ENCODE measurements around the gene NAGA. TPM values are rescaled to one million over a fixed set of nuclear protein-coding genes. Genes with fewer than 3 reads are reported as not detected.
"Not testable (repeated sequence)": the region's sequence is repeated elsewhere in the genome, so short reads cannot be mapped to it uniquely, and the experiment has no call there.

NAGA gene
- polyA plus RNA-seq: 10 to 100 TPM in 1 of 2 donors, 1 to 10 TPM in 1; 6.9 to 12.3 TPM

DNA sequence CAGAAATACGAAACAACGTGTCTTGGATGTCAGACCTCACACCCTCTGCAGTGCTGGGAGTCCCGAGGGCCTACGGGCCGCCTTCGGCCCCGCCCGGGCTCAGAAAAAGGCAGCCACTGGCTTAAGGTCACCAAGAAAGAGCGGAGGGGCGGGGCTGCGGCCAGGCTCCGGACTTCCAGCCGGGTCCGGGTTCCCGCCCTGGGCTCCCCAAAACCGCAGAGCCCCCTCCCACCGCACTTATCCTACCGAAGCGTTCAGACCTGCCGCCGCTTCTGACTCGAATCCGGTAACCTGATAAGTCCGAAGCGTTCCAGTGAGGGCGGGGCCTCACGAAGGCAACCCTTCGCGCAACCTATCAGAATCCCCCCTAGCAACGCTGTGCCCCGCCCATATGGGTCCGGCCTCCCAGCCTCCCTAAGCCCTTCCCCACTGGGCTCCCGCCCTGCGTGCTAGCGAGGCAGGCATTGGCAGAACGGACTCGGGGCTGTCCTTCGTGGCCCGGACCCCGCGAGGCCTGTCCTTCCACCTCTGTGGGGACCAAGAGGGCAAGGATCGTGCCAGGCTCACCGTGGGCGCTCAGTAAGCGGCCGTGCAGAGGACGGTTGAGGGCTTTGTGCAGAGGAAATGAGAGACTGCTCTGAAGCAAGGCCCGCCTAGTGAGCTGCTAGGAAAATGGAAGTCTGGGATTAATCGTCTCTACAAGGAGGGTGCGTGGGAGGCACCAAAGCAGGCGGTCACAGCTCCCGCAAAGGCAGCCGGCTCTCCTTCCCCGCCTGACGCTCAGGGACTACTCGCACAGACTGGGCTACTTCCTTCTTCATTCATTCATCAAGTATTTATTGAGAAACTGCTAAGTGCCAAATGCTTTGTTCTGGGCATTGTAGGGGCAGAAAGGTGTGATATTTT, at the start of gene NAGA:
Gene NAGA (minus strand): TSS at position 296 of the 906 bp plus-strand sequence. CDS start 515 bp downstream, outside the sequence.
- Histone ChIP-seq H3K4me3 (ENCODE audit: low read depth in 1 of 2, low read length in 2 of 2) (peak within 1 kb of the TSS; percentile 61 to 62), H3K9me3 (ENCODE audit: control insufficient read depth in 2 of 2, insufficient read depth in 1 of 2, low read depth in 1 of 2, low read length in 1 of 2) (no peaks in the 10 kb centered on the region), H3K27ac (ENCODE audit: low read depth in 2 of 2, low read length in 1 of 2) (peak within 1 kb of the TSS; percentile 94 to 95), H3K36me3 (ENCODE audit: control insufficient read depth in 2 of 2, insufficient read depth in 2 of 2, low read length in 1 of 2) (peaks cover under 1 to 21% of the 10 kb centered on the region in 2 donors), H3K27me3 (ENCODE audit: control insufficient read depth in 1 of 2, insufficient read depth in 2 of 2, low read length in 2 of 2) (no peaks in the 10 kb centered on the region), H3K4me1 (ENCODE audit: control insufficient read depth in 2 of 2, insufficient read depth in 2 of 2, low read length in 1 of 2) (peaks cover 4 to 13% of the 10 kb centered on the region in 2 donors)
- WGBS, 2 donors: 0% methylated on average over 56 of the region's 56 CpGs

DNA sequence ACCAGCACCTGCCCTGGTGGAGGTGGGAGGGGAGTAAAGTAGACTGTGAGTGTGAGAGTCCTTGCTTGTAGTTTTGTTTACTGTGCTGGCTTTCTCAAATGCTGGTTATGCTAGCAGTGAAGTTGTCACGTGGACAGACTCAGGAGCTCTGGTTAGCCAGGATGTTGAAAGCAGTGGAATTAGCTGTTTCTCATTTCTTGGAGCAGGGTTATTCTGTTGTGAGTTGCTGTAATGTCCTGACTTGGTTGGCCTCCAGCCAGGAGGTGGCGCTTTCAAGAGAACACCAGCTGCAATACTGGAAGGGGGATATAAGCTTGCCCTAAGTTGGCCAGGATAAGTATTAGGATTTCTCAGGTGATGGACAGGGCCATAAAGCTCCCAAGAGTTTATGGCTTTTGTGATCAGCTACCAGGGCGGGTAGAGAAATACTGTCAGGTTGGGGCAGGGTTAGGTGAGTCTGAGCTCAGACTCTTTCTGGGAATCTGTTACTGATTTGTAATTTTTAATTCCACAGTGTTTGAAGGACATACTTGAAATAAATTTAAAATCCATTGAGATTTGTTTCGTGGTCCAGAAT, 46.3 kb upstream of the NAGA start:
- no peak overlapping the region for H3K27ac ChIP-seq (ENCODE audit: low read depth in 2 of 2, low read length in 1 of 2)
- 88 to 91% methylated on average over 4 of the region's 4 CpGs for WGBS, 2 donors
- H3K9me3 ChIP-seq (ENCODE audit: control insufficient read depth in 2 of 2, insufficient read depth in 1 of 2, low read depth in 1 of 2, low read length in 1 of 2): peaks cover 0 to 7% of the 10 kb centered on the region in 2 donors
- no peaks in the 10 kb centered on the region for H3K27me3 ChIP-seq (ENCODE audit: control insufficient read depth in 1 of 2, insufficient read depth in 2 of 2, low read length in 2 of 2)
- no peak overlapping the region for H3K4me3 ChIP-seq (ENCODE audit: low read depth in 1 of 2, low read length in 2 of 2)
- H3K4me1 ChIP-seq (ENCODE audit: control insufficient read depth in 2 of 2, insufficient read depth in 2 of 2, low read length in 1 of 2): no peaks in the 10 kb centered on the region
- no peaks in the 10 kb centered on the region for H3K36me3 ChIP-seq (ENCODE audit: control insufficient read depth in 2 of 2, insufficient read depth in 2 of 2, low read length in 1 of 2)

DNA sequence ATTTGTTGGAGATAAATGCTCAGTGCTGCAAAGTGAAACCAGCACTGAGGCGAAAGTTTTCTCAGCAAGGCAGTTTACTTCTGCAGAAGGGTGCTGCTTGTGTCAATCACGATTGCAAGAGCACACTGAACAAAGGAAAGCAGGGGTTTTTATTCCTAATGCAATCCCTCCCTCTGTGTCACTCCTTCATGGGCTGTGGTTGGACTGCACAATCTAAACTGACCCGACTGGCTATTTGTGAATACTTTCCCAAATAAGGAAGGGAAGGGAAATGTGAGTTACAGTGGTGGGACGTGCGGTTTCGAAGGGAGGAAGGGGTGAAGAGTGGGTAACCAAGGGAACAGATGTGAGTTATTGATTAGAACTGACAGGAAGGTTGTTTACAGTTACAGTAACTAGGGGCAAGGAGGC, 44.8 kb upstream of the NAGA start:
- H3K4me3 ChIP-seq (ENCODE audit: low read depth in 1 of 2, low read length in 2 of 2); H3K9me3 ChIP-seq (ENCODE audit: control insufficient read depth in 2 of 2, insufficient read depth in 1 of 2, low read depth in 1 of 2, low read length in 1 of 2); H3K36me3 ChIP-seq (ENCODE audit: control insufficient read depth in 2 of 2, insufficient read depth in 2 of 2, low read length in 1 of 2); H3K27me3 ChIP-seq (ENCODE audit: control insufficient read depth in 1 of 2, insufficient read depth in 2 of 2, low read length in 2 of 2); H3K4me1 ChIP-seq (ENCODE audit: control insufficient read depth in 2 of 2, insufficient read depth in 2 of 2, low read length in 1 of 2): not testable (repeated sequence)
- 80 to 88% methylated on average over 6 of the region's 6 CpGs for WGBS, 2 donors
- peak overlapping the region in 1 of 2 donors; percentile 3 for H3K27ac ChIP-seq (ENCODE audit: low read depth in 2 of 2, low read length in 1 of 2)

DNA sequence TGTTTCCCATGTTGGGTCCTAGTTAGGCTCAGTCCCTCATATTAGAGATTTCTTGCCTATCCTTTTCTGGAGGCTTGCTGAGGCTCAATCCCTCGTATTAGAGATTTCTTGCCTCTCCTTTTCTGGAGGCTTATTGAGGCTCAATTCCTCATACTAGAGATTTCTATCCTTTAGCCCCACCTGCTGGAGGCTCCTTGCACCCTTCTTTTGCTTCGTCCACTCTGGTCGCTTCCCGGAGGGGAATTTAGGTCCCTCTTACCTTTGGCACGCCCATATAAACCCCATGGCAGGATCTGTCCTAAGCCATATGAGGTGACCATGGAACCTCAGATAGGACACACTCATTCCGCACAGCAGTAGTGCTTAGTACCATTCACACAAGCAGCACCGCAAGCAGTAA, 44.1 kb upstream of the NAGA start:
- H3K4me1 ChIP-seq (ENCODE audit: control insufficient read depth in 2 of 2, insufficient read depth in 2 of 2, low read length in 1 of 2): no peaks in the 10 kb centered on the region
- H3K36me3 ChIP-seq (ENCODE audit: control insufficient read depth in 2 of 2, insufficient read depth in 2 of 2, low read length in 1 of 2): no peaks in the 10 kb centered on the region
- no peak overlapping the region for H3K27ac ChIP-seq (ENCODE audit: low read depth in 2 of 2, low read length in 1 of 2)
- H3K4me3 ChIP-seq (ENCODE audit: low read depth in 1 of 2, low read length in 2 of 2): no peak overlapping the region
- WGBS, 2 donors: 90 to 93% methylated on average over 7 of the region's 7 CpGs
- H3K9me3 ChIP-seq (ENCODE audit: control insufficient read depth in 2 of 2, insufficient read depth in 1 of 2, low read depth in 1 of 2, low read length in 1 of 2): peaks cover 0 to 7% of the 10 kb centered on the region in 2 donors
- no peaks in the 10 kb centered on the region for H3K27me3 ChIP-seq (ENCODE audit: control insufficient read depth in 1 of 2, insufficient read depth in 2 of 2, low read length in 2 of 2)

DNA sequence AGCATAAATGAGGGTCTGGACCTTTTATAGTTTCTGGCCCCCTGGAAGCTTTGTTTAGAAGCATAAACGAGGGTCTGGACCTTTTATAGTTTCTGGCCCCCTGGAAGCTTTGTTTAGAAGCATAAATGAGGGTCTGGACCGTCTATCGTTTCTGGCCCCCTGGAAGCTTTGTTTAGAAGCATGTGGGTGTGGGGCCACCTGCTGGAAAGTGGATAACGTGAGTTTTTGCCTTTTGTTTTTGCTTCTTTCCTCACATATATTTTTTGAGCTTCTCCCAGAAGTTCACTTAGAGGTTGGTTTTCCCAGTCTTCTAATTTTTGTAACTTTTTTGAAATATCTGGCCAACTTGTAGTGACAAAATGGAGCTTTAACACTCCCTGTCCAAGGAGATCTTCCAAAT, 42.2 kb upstream of the NAGA start:
- H3K36me3 ChIP-seq (ENCODE audit: control insufficient read depth in 2 of 2, insufficient read depth in 2 of 2, low read length in 1 of 2); H3K27me3 ChIP-seq (ENCODE audit: control insufficient read depth in 1 of 2, insufficient read depth in 2 of 2, low read length in 2 of 2); H3K9me3 ChIP-seq (ENCODE audit: control insufficient read depth in 2 of 2, insufficient read depth in 1 of 2, low read depth in 1 of 2, low read length in 1 of 2); H3K4me3 ChIP-seq (ENCODE audit: low read depth in 1 of 2, low read length in 2 of 2); H3K4me1 ChIP-seq (ENCODE audit: control insufficient read depth in 2 of 2, insufficient read depth in 2 of 2, low read length in 1 of 2); H3K27ac ChIP-seq (ENCODE audit: low read depth in 2 of 2, low read length in 1 of 2): not testable (repeated sequence)
- WGBS, 2 donors: 29 to 45% methylated on average over 4 of the region's 4 CpGs

DNA sequence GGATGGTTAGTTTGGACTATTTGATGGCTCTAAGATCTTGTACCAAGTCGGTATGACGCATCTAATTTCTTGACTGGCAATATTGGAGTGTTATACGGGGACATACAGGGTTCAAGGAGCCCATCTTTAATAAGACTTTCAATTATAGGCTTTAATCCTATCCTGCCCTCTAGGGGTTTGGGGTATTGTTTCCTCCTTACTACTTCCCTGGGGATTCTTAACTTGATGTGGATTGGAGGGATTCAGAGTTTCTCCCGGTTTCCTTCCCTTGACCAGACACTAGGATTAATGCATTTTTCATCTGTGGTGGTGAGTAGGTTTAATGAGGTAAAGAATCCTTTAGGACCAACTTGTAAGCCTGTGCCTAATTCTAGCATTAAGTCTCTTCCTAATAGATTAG, 41.2 kb upstream of the NAGA start:
- peaks cover 0 to 7% of the 10 kb centered on the region in 2 donors for H3K9me3 ChIP-seq (ENCODE audit: control insufficient read depth in 2 of 2, insufficient read depth in 1 of 2, low read depth in 1 of 2, low read length in 1 of 2)
- no peaks in the 10 kb centered on the region for H3K36me3 ChIP-seq (ENCODE audit: control insufficient read depth in 2 of 2, insufficient read depth in 2 of 2, low read length in 1 of 2)
- no peaks in the 10 kb centered on the region for H3K4me1 ChIP-seq (ENCODE audit: control insufficient read depth in 2 of 2, insufficient read depth in 2 of 2, low read length in 1 of 2)
- no peak overlapping the region for H3K27ac ChIP-seq (ENCODE audit: low read depth in 2 of 2, low read length in 1 of 2)
- WGBS, 2 donors: 55 to 81% methylated on average over 4 of the region's 4 CpGs
- no peak overlapping the region for H3K4me3 ChIP-seq (ENCODE audit: low read depth in 1 of 2, low read length in 2 of 2)
- no peaks in the 10 kb centered on the region for H3K27me3 ChIP-seq (ENCODE audit: control insufficient read depth in 1 of 2, insufficient read depth in 2 of 2, low read length in 2 of 2)

DNA sequence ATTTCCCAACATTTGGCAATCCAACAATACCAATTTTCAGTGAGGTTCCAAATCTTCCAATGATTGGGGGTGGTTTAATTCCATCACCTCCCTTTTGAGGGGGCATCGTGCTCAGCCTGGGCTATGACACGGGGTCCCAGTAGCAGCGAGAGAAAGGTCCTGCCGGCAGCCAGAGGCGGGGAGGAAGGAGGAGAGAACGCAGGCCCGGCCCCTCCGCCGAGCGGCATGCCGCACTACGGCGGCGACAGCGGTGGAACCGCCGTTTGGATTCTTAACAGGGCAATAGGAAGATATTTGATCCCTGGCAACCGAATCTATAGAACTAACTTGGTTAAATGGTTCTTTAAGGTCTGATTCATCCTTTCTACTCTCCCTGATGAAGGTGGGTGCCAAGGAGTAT, 38.2 kb upstream of the NAGA start:
- H3K36me3 ChIP-seq (ENCODE audit: control insufficient read depth in 2 of 2, insufficient read depth in 2 of 2, low read length in 1 of 2): no peaks in the 10 kb centered on the region

DNA sequence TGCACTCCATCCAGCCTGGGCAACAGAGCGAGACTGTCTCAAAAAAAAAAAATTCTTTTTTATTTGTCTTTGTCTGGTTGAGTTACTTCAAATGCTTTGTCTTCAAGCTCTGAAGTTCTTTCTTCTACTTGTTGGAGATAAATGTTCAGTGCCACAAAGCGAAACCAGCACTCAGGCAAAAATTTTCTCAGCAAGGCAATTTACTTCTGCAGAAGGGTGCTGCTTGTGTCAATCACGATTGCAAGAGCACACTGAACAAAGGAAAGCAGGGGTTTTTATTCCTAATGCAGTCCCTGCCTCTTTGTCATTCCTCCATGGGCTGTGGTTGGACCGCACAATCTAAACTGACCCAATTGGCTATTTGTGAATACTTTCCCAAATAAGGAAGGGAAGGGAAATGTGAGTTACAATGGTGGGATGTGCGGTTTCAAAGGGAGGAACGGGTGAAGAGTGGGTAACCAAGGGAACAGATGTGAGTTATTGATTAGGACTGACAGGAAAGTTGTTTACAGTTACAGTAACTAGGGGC, 33.8 kb upstream of the NAGA start:
- H3K4me3 ChIP-seq (ENCODE audit: low read depth in 1 of 2, low read length in 2 of 2); H3K27ac ChIP-seq (ENCODE audit: low read depth in 2 of 2, low read length in 1 of 2); H3K9me3 ChIP-seq (ENCODE audit: control insufficient read depth in 2 of 2, insufficient read depth in 1 of 2, low read depth in 1 of 2, low read length in 1 of 2); H3K4me1 ChIP-seq (ENCODE audit: control insufficient read depth in 2 of 2, insufficient read depth in 2 of 2, low read length in 1 of 2); H3K27me3 ChIP-seq (ENCODE audit: control insufficient read depth in 1 of 2, insufficient read depth in 2 of 2, low read length in 2 of 2); H3K36me3 ChIP-seq (ENCODE audit: control insufficient read depth in 2 of 2, insufficient read depth in 2 of 2, low read length in 1 of 2): not testable (repeated sequence)
- 92 to 94% methylated on average over 6 of the region's 6 CpGs for WGBS, 2 donors

More for the DNA sequence above, 38.2 kb upstream of the NAGA start:
- no peak overlapping the region for H3K4me3 ChIP-seq (ENCODE audit: low read depth in 1 of 2, low read length in 2 of 2)
- no peaks in the 10 kb centered on the region for H3K4me1 ChIP-seq (ENCODE audit: control insufficient read depth in 2 of 2, insufficient read depth in 2 of 2, low read length in 1 of 2)
- 82 to 84% methylated on average over 18 of the region's 18 CpGs for WGBS, 2 donors
- no peak overlapping the region for H3K27ac ChIP-seq (ENCODE audit: low read depth in 2 of 2, low read length in 1 of 2)
- H3K27me3 ChIP-seq (ENCODE audit: control insufficient read depth in 1 of 2, insufficient read depth in 2 of 2, low read length in 2 of 2): no peaks in the 10 kb centered on the region
- peaks cover 0 to 5% of the 10 kb centered on the region in 2 donors for H3K9me3 ChIP-seq (ENCODE audit: control insufficient read depth in 2 of 2, insufficient read depth in 1 of 2, low read depth in 1 of 2, low read length in 1 of 2)

DNA sequence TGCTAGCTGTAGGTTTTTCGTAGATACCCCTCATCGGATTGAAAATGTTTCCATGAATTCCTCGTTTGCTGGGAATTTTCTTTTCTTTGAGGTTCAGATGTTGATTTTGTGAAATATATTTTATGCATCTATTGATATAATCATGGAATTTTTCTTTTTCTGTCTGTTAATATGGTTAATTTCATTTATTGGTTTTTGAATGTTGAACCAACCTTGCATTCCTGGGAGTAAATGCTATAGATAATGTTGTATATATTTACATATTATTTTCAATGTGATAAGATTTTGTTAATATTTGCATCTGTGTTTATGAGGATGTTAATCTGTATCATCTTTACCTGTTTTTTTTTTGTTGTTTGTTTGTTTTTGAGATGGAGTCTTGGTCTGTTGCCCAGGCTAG, 30.6 kb upstream of the NAGA start:
- H3K27ac ChIP-seq (ENCODE audit: low read depth in 2 of 2, low read length in 1 of 2): no peak overlapping the region
- WGBS, 2 donors: 98% methylated on average over 3 of the region's 3 CpGs
- H3K9me3 ChIP-seq (ENCODE audit: control insufficient read depth in 2 of 2, insufficient read depth in 1 of 2, low read depth in 1 of 2, low read length in 1 of 2): peaks cover 0 to 5% of the 10 kb centered on the region in 2 donors
- no peaks in the 10 kb centered on the region for H3K36me3 ChIP-seq (ENCODE audit: control insufficient read depth in 2 of 2, insufficient read depth in 2 of 2, low read length in 1 of 2)
- H3K27me3 ChIP-seq (ENCODE audit: control insufficient read depth in 1 of 2, insufficient read depth in 2 of 2, low read length in 2 of 2): no peaks in the 10 kb centered on the region
- H3K4me3 ChIP-seq (ENCODE audit: low read depth in 1 of 2, low read length in 2 of 2): no peak overlapping the region
- H3K4me1 ChIP-seq (ENCODE audit: control insufficient read depth in 2 of 2, insufficient read depth in 2 of 2, low read length in 1 of 2): no peaks in the 10 kb centered on the region

Measured in esophagus (tissue), 2 donors.